PC-9 (cell line): ENCODE measurements around the gene AUH.

Experiments
- EZH2 ChIP-seq: fragments of 200-600 bp; sonication (generic); IDR thresholded peaks from 2 replicates; pipeline ENCODE4 v1.8.0; 2017; ENCODE audit warnings: antibody characterized with exemption, low read depth
- TF ChIP-seq, protein P1 (sequence below): fragments of 200-600 bp; sonication (generic); conservative IDR thresholded peaks from 2 replicates; pipeline ENCODE4 v1.6.1; 2017; ENCODE audit warnings: mixed run types, antibody characterized with exemption, mild to moderate bottlenecking, moderate library complexity

DNA sequence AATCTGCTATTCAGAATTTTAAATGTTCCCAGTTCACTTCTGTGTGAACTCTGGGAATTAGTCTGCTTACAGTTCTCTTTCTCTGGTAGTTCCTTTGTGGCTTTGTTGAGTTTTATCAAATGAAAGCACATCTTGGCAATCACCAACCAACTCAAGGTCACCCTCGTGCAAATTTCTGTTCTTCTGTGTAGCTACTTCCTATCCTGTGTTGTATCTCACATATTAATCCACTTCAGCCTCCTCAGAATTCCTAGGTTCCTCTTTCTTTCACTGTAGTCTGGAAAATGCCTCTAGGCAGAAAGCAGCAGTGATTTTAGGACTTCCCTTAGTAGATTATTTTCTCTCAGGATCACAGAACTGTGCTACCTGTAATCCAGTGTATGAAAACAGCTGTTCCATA is 100.3 kb downstream of the AUH start:
- TF ChIP-seq, protein P1, sequence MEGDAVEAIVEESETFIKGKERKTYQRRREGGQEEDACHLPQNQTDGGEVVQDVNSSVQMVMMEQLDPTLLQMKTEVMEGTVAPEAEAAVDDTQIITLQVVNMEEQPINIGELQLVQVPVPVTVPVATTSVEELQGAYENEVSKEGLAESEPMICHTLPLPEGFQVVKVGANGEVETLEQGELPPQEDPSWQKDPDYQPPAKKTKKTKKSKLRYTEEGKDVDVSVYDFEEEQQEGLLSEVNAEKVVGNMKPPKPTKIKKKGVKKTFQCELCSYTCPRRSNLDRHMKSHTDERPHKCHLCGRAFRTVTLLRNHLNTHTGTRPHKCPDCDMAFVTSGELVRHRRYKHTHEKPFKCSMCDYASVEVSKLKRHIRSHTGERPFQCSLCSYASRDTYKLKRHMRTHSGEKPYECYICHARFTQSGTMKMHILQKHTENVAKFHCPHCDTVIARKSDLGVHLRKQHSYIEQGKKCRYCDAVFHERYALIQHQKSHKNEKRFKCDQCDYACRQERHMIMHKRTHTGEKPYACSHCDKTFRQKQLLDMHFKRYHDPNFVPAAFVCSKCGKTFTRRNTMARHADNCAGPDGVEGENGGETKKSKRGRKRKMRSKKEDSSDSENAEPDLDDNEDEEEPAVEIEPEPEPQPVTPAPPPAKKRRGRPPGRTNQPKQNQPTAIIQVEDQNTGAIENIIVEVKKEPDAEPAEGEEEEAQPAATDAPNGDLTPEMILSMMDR = no peak
- no peak for TF ChIP-seq EZH2
